IMR-90 (cell line): ENCODE data around the gene AICDA.

ENCODE experiments used
- CEBPB ChIP-seq: IDR thresholded peaks from 2 replicates; pipeline ENCODE4 v1.6.1; 2012; ENCODE audit warnings: low read depth, low read length, improper control_type of control experiment
- CTCF ChIP-seq: conservative IDR thresholded peaks from 2 replicates; pipeline ENCODE4 v1.5.1; 2012; ENCODE audit warnings: mild to moderate bottlenecking, low read depth, low read length, improper control_type of control experiment
- ELK1 ChIP-seq: fragments of 150-350 bp; IDR thresholded peaks from 2 replicates; pipeline ENCODE4 v1.6.1; 2016; ENCODE audit warnings: low read depth, mild to moderate bottlenecking, low read length, moderate library complexity, borderline replicate concordance
- FOS ChIP-seq: fragments of 150-350 bp; IDR thresholded peaks from 2 replicates; pipeline ENCODE4 v1.6.1; 2016; ENCODE audit warnings: low read depth, low read length
- MAZ ChIP-seq: IDR thresholded peaks from 2 replicates; pipeline ENCODE4 v1.6.1; 2012; ENCODE audit warnings: low read depth, mild to moderate bottlenecking, low read length, improper control_type of control experiment, moderate library complexity, borderline replicate concordance
- MXI1 ChIP-seq: IDR thresholded peaks from 2 replicates; pipeline ENCODE4 v1.6.1; 2012; ENCODE audit warnings: low read depth, mild to moderate bottlenecking, low read length, moderate library complexity, borderline replicate concordance
- NFE2L2 ChIP-seq: fragments of 150-350 bp; IDR thresholded peaks from 2 replicates; pipeline ENCODE4 v1.6.1; 2016; ENCODE audit warnings: low read depth, mild to moderate bottlenecking, low read length
- POLR2A ChIP-seq: IDR thresholded peaks from 2 replicates; pipeline ENCODE4 v1.6.1; 2012; ENCODE audit warnings: mild to moderate bottlenecking, low read depth, low read length
- RAD21 ChIP-seq: IDR thresholded peaks from 2 replicates; pipeline ENCODE4 v1.6.1; 2012; ENCODE audit warnings: low read length, improper control_type of control experiment
- RFX5 ChIP-seq: IDR thresholded peaks from 2 replicates; pipeline ENCODE4 v1.8.0; 2012; ENCODE audit warnings: low read depth, mild to moderate bottlenecking, low read length, moderate library complexity

GRCh38 chr12:8615206-8615605 is 2.5 kb upstream of the AICDA start:
- TF ChIP-seq CTCF (no peak), NFE2L2 (no peak), MAZ (no peak), POLR2A (no peak), RFX5 (no peak), RAD21 (no peak), MXI1 (no peak), CEBPB (no peak), FOS (no peak), ELK1 (no peak)
